ENCODE results near the gene PLCB1.

DNA sequence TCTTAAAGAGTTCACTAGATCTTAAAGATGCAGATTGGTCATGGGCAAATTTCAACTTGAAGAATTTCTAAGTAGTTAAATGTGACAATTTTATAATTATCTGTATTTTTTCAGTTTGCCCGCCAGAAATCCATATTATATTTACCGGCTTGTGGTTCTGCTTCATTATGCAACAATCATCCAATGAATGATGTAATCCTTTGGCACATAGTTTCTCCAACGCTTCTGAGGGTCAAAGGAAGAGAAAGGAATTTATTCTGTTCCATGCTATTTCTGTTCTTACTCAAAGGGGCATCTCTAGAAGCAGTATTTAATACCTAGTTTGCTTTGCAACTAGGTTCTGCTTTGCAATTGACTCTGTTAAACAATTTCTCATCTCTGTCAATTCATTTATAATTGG lies 577.6 kb downstream of the PLCB1 start:
- TF ChIP-seq, protein P1, sequence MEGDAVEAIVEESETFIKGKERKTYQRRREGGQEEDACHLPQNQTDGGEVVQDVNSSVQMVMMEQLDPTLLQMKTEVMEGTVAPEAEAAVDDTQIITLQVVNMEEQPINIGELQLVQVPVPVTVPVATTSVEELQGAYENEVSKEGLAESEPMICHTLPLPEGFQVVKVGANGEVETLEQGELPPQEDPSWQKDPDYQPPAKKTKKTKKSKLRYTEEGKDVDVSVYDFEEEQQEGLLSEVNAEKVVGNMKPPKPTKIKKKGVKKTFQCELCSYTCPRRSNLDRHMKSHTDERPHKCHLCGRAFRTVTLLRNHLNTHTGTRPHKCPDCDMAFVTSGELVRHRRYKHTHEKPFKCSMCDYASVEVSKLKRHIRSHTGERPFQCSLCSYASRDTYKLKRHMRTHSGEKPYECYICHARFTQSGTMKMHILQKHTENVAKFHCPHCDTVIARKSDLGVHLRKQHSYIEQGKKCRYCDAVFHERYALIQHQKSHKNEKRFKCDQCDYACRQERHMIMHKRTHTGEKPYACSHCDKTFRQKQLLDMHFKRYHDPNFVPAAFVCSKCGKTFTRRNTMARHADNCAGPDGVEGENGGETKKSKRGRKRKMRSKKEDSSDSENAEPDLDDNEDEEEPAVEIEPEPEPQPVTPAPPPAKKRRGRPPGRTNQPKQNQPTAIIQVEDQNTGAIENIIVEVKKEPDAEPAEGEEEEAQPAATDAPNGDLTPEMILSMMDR (IDR thresholded peaks at IDR 0.05), result no peak
- no peak for TF ChIP-seq POLR2A (IDR thresholded peaks at IDR 0.05)

Data from Peyer's patch (tissue), 4 donors.